ENCODE data around the gene DOP1A. TPM values are rescaled to one million over a fixed set of nuclear protein-coding genes. Genes with fewer than 3 reads are reported as not detected.
"Not testable (repeated sequence)": the region's sequence is repeated elsewhere in the genome, so short reads cannot be mapped to it uniquely, and the experiment has no call there.

The DOP1A gene
- total RNA-seq, 1 donor from 2014 or later = 19.0 TPM

GRCh38 chr6:83183082-83183828 lies 115.8 kb downstream of the DOP1A start:
- H3K36me3 Mint-ChIP-seq (ENCODE audit: low read depth) = peaks cover 56% of the 10 kb centered on the region
- H3K4me1 Mint-ChIP-seq (ENCODE audit: low read depth) = peaks cover 53% of the 10 kb centered on the region
- no peaks in the 10 kb centered on the region for H3K27me3 Mint-ChIP-seq (ENCODE audit: low read depth)
- no peak for TF ChIP-seq CTCF (IDR thresholded peaks at IDR 0.05)
- no peaks in the 10 kb centered on the region for H3K9me3 Mint-ChIP-seq (ENCODE audit: low read depth)
- DNase-seq (ENCODE audit: low spot score) = no peak
- peak overlapping the region; percentile 90 for H3K27ac Mint-ChIP-seq (ENCODE audit: unreplicated experiment)
- H3K4me3 Mint-ChIP-seq (ENCODE audit: unreplicated experiment) = no peak overlapping the region

- H3K4me1 Mint-ChIP-seq (ENCODE audit: low read depth) = peaks cover 68% of the 10 kb centered on the region
- no peak overlapping the region for H3K4me3 Mint-ChIP-seq (ENCODE audit: unreplicated experiment)
- no peak for TF ChIP-seq CTCF (IDR thresholded peaks at IDR 0.05)
- no peaks in the 10 kb centered on the region for H3K9me3 Mint-ChIP-seq (ENCODE audit: low read depth)
- peaks cover 60% of the 10 kb centered on the region for H3K36me3 Mint-ChIP-seq (ENCODE audit: low read depth)
- H3K27me3 Mint-ChIP-seq (ENCODE audit: low read depth) = no peaks in the 10 kb centered on the region
- H3K27ac Mint-ChIP-seq (ENCODE audit: unreplicated experiment) = peak overlapping the region; percentile 50
- no peak for DNase-seq (ENCODE audit: low spot score)
Observed at GRCh38 chr6:83185096-83185495, 117.6 kb downstream of the DOP1A start.

GRCh38 chr6:83188501-83188900 lies 121.0 kb downstream of the DOP1A start:
- DNase-seq (ENCODE audit: low spot score) = no peak
- H3K27ac Mint-ChIP-seq (ENCODE audit: unreplicated experiment) = no peak overlapping the region
- H3K9me3 Mint-ChIP-seq (ENCODE audit: low read depth) = no peaks in the 10 kb centered on the region
- no peak overlapping the region for H3K4me3 Mint-ChIP-seq (ENCODE audit: unreplicated experiment)
- H3K4me1 Mint-ChIP-seq (ENCODE audit: low read depth) = peaks cover 63% of the 10 kb centered on the region
- no peak for TF ChIP-seq CTCF (IDR thresholded peaks at IDR 0.05)
- peaks cover 42% of the 10 kb centered on the region for H3K36me3 Mint-ChIP-seq (ENCODE audit: low read depth)
- H3K27me3 Mint-ChIP-seq (ENCODE audit: low read depth) = no peaks in the 10 kb centered on the region

GRCh38 chr6:83190626-83191025 lies 123.2 kb downstream of the DOP1A start:
- no peak for TF ChIP-seq CTCF (IDR thresholded peaks at IDR 0.05)
- H3K27me3 Mint-ChIP-seq (ENCODE audit: low read depth) = no peaks in the 10 kb centered on the region
- no peaks in the 10 kb centered on the region for H3K9me3 Mint-ChIP-seq (ENCODE audit: low read depth)
- H3K36me3 Mint-ChIP-seq (ENCODE audit: low read depth) = peaks cover 26% of the 10 kb centered on the region
- peaks cover 60% of the 10 kb centered on the region for H3K4me1 Mint-ChIP-seq (ENCODE audit: low read depth)
- H3K27ac Mint-ChIP-seq (ENCODE audit: unreplicated experiment) = no peak overlapping the region
- DNase-seq (ENCODE audit: low spot score) = no peak
- peak overlapping the region; percentile 98 for H3K4me3 Mint-ChIP-seq (ENCODE audit: unreplicated experiment)

GRCh38 chr6:83191974-83192373 lies 124.5 kb downstream of the DOP1A start:
- Mint-ChIP-seq H3K4me1 (ENCODE audit: low read depth) (peaks cover 60% of the 10 kb centered on the region), H3K27ac (ENCODE audit: unreplicated experiment) (peak overlapping the region; percentile 99)
- H3K9me3 Mint-ChIP-seq (ENCODE audit: low read depth) = not testable (repeated sequence)

GRCh38 chr6:83192456-83192855 lies 125.0 kb downstream of the DOP1A start:
- no peak for TF ChIP-seq CTCF (IDR thresholded peaks at IDR 0.05)
- H3K4me3 Mint-ChIP-seq (ENCODE audit: unreplicated experiment) = peak overlapping the region; percentile 98
- H3K9me3 Mint-ChIP-seq (ENCODE audit: low read depth) = no peaks in the 10 kb centered on the region
- H3K27me3 Mint-ChIP-seq (ENCODE audit: low read depth) = no peaks in the 10 kb centered on the region
- peaks cover 21% of the 10 kb centered on the region for H3K36me3 Mint-ChIP-seq (ENCODE audit: low read depth)
- peaks cover 63% of the 10 kb centered on the region for H3K4me1 Mint-ChIP-seq (ENCODE audit: low read depth)
- no peak for DNase-seq (ENCODE audit: low spot score)
- H3K27ac Mint-ChIP-seq (ENCODE audit: unreplicated experiment) = peak overlapping the region; percentile 99

More at GRCh38 chr6:83191974-83192373, 124.5 kb downstream of the DOP1A start:
- not testable (repeated sequence) for H3K27me3 Mint-ChIP-seq (ENCODE audit: low read depth); DNase-seq (ENCODE audit: low spot score)
- H3K4me3 Mint-ChIP-seq (ENCODE audit: unreplicated experiment) = peak overlapping the region; percentile 98
- peaks cover 20% of the 10 kb centered on the region for H3K36me3 Mint-ChIP-seq (ENCODE audit: low read depth)

Measured in chondrocyte (in vitro differentiated cells).